Measurements from ENCODE around the gene PCDHGA10.
"Not testable (repeated sequence)": the region's sequence is repeated elsewhere in the genome, so short reads cannot be mapped to it uniquely, and the experiment has no call there.

The PCDHGA10 gene

GRCh38 chr5:141420855-141421488, 8.2 kb downstream of the PCDHGA10 start, which contains the start of gene PCDHGA11:
TSS of gene PCDHGA11 (plus strand) at chr5:141421051. CDS start at chr5:141421228, 177 bp downstream.
- peak within 1 kb of the TSS; percentile 53 for H3K4me3 ChIP-seq (ENCODE audit: low read length)
- no peak for DNase-seq (ENCODE audit: low read depth)
- peak; percentile 62 for TF ChIP-seq CTCF (conservative IDR thresholded peaks at IDR 0.05; ENCODE audit: low read depth, low read length)

- no peak for TF ChIP-seq CTCF (conservative IDR thresholded peaks at IDR 0.05; ENCODE audit: low read depth, low read length)
- DNase-seq (ENCODE audit: low read depth), result no peak
- H3K4me3 ChIP-seq (ENCODE audit: low read length), result peak overlapping the region; percentile 53
These were observed 8.7 kb downstream of the PCDHGA10 start for GRCh38 chr5:141421489-141421855.

DNA sequence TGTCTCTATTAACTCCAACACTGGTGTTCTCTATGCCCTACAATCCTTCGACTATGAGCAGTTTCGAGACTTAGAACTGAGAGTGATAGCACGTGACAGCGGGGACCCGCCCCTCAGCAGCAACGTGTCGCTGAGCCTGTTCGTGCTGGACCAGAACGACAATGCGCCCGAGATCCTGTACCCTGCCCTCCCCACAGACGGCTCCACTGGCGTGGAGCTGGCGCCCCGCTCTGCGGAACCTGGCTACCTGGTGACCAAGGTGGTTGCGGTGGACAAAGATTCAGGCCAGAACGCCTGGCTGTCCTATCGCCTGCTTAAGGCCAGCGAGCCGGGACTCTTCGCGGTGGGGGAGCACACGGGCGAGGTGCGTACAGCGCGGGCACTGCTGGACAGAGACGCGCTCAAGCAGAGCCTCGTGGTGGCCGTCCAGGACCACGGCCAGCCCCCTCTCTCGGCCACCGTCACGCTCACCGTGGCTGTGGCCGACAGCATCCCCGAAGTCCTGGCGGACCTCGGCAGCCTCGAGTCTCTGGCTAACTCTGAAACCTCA, 10.0 kb downstream of the PCDHGA10 start:
- no peak for TF ChIP-seq CTCF (conservative IDR thresholded peaks at IDR 0.05; ENCODE audit: low read depth, low read length)
- H3K4me3 ChIP-seq (ENCODE audit: low read length), result no peak overlapping the region
- no peak for DNase-seq (ENCODE audit: low read depth)

DNA sequence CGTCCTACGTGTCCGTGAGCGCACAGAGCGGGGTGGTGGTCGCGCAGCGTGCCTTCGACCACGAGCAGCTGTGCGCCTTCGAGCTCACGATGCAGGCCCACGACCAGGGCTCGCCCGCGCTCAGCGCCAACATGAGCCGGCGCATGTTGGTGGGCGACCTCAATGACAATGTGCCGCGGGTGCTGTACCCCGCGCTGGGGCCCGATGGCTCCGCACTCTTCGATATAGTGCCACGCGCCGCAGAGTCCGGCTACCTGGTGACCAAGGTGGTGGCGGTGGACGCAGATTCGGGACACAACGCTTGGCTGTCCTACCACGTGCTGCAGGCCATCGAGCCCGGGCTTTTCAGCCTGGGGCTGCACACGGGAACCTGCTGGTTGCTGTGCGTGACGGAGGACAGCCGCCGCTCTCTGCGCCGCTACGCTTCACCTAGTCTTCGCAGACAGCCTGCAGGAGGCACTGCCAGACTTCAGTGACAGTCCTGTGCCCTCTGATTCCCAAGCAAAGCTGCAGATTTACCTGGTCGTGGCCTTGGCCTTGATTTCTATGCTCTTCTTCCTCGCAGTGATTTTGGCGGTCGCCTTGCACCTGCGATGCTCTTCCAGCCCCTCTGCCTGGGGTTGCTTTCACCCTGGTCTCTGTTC, 15.1 kb downstream of the PCDHGA10 start:
- no peak for TF ChIP-seq CTCF (conservative IDR thresholded peaks at IDR 0.05; ENCODE audit: low read depth, low read length)
- H3K4me3 ChIP-seq (ENCODE audit: low read length), result no peak overlapping the region
- DNase-seq (ENCODE audit: low read depth), result no peak

DNA sequence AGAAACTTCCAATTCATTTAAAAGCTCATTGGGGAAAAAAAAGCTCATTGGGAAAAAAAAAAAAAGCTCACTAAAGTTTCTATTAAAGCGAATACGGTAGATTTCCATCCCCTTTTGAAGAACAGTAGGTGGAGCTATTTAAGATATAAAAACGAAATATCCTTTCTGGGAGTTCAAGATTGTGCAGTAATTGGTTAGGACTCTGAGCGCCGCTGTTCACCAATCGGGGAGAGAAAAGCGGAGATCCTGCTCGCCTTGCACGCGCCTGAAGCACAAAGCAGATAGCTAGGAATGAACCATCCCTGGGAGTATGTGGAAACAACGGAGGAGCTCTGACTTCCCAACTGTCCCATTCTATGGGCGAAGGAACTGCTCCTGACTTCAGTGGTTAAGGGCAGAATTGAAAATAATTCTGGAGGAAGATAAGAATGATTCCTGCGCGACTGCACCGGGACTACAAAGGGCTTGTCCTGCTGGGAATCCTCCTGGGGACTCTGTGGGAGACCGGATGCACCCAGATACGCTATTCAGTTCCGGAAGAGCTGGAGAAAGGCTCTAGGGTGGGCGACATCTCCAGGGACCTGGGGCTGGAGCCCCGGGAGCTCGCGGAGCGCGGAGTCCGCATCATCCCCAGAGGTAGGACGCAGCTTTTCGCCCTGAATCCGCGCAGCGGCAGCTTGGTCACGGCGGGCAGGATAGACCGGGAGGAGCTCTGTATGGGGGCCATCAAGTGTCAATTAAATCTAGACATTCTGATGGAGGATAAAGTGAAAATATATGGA, 17.7 kb downstream of the PCDHGA10 start, which contains the start of gene PCDHGA12:
TSS of gene PCDHGA12 (plus strand) at position 176 of the 782 bp plus-strand sequence. CDS start at position 429, 253 bp downstream.
- peak within 1 kb of the TSS; percentile 26 for H3K4me3 ChIP-seq (ENCODE audit: low read length)
- peak; percentile 52 for DNase-seq (ENCODE audit: low read depth)
- peak; percentile 50 for TF ChIP-seq CTCF (conservative IDR thresholded peaks at IDR 0.05; ENCODE audit: low read depth, low read length)

DNA sequence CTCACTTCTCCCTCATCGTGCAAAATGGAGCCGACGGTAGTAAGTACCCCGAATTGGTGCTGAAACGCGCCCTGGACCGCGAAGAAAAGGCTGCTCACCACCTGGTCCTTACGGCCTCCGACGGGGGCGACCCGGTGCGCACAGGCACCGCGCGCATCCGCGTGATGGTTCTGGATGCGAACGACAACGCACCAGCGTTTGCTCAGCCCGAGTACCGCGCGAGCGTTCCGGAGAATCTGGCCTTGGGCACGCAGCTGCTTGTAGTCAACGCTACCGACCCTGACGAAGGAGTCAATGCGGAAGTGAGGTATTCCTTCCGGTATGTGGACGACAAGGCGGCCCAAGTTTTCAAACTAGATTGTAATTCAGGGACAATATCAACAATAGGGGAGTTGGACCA, 18.5 kb downstream of the PCDHGA10 start:
- TF ChIP-seq CTCF (conservative IDR thresholded peaks at IDR 0.05; ENCODE audit: low read depth, low read length), result no peak
- peak overlapping the region; percentile 26 for H3K4me3 ChIP-seq (ENCODE audit: low read length)
- no peak for DNase-seq (ENCODE audit: low read depth)

DNA sequence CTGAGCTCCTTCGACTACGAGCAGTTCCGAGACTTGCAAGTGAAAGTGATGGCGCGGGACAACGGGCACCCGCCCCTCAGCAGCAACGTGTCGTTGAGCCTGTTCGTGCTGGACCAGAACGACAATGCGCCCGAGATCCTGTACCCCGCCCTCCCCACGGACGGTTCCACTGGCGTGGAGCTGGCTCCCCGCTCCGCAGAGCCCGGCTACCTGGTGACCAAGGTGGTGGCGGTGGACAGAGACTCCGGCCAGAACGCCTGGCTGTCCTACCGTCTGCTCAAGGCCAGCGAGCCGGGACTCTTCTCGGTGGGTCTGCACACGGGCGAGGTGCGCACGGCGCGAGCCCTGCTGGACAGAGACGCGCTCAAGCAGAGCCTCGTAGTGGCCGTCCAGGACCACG, 19.5 kb downstream of the PCDHGA10 start:
- H3K4me3 ChIP-seq (ENCODE audit: low read length); DNase-seq (ENCODE audit: low read depth): not testable (repeated sequence)

GRCh38 chr5:141432726-141433125, 19.9 kb downstream of the PCDHGA10 start:
- H3K4me3 ChIP-seq (ENCODE audit: low read length); DNase-seq (ENCODE audit: low read depth): not testable (repeated sequence)

Measured in retinal pigment epithelial cell (primary cell).